Neuronal stem cell (in vitro differentiated cells): ENCODE data around the gene EEF1G.
A peak's percentile ranks its signal among the peaks of the same experiment; 100 is the strongest.

ENCODE experiments used
- DNase-seq: peaks from one replicate; pipeline ENCODE4 v3.0.0-alpha.2; 2013; ENCODE audit warnings: low spot score
- H2AFZ ChIP-seq: one replicate; pipeline ENCODE4 v1.6.1; 2013; ENCODE audit warnings: mild to moderate bottlenecking, low read length, inconsistent platforms
- H2AK5ac ChIP-seq: 2 replicates; pipeline ENCODE4 v1.6.1; 2013; ENCODE audit warnings: low read depth, mild to moderate bottlenecking, inconsistent platforms, low read length, moderate library complexity, mixed read lengths
- H2BK120ac ChIP-seq: 2 replicates; pipeline ENCODE4 v1.6.1; 2013; ENCODE audit warnings: low read depth, mild to moderate bottlenecking, inconsistent platforms, low read length, moderate library complexity, mixed read lengths
- H2BK12ac ChIP-seq: one replicate; pipeline ENCODE4 v1.6.1; 2013; ENCODE audit warnings: low read length, inconsistent platforms
- H2BK15ac ChIP-seq: 2 replicates; pipeline ENCODE4 v1.6.1; 2013; ENCODE audit warnings: mild to moderate bottlenecking, low read length, inconsistent platforms, mixed read lengths
- H2BK5ac ChIP-seq: one replicate; pipeline ENCODE4 v1.6.1; 2013; ENCODE audit warnings: inconsistent platforms, mild to moderate bottlenecking, low read length, moderate library complexity
- H3K14ac ChIP-seq: one replicate; pipeline ENCODE4 v1.6.1; 2013; ENCODE audit warnings: low read length, inconsistent platforms
- H3K18ac ChIP-seq: 2 replicates; pipeline ENCODE4 v1.6.1; 2013; ENCODE audit warnings: low read length, inconsistent platforms
- H3K23ac ChIP-seq: 2 replicates; pipeline ENCODE4 v1.6.1; 2013; ENCODE audit warnings: low read depth, mild to moderate bottlenecking, mixed read lengths, low read length, inconsistent platforms; ENCODE audit not compliant: poor library complexity
- H3K27ac ChIP-seq: replicated peaks from 3 replicates; pipeline ENCODE4 v1.5.1; 2013; ENCODE audit warnings: low read length, inconsistent platforms
- H3K27me3 ChIP-seq, 3 experiments: 2 replicates each; pipeline ENCODE4 v1.6.1; 2013; ENCODE audit warnings: low read length in 3 of 3, mild to moderate bottlenecking in 2 of 3, inconsistent platforms in 1 of 3, low read depth in 1 of 3, mixed read lengths in 1 of 3, moderate library complexity in 1 of 3; ENCODE audit not compliant: control insufficient read depth in 3 of 3, insufficient read depth in 3 of 3
- H3K36me3 ChIP-seq, 2 donors: replicated peaks in 1 of 2; 2 replicates each; pipeline ENCODE4 v1.6.1; 2013; ENCODE audit warnings: low read length in 2 of 2; ENCODE audit not compliant: control insufficient read depth in 2 of 2, insufficient read depth in 2 of 2
- H3K4ac ChIP-seq: 2 replicates; pipeline ENCODE4 v1.6.1; 2013; ENCODE audit warnings: inconsistent platforms, mild to moderate bottlenecking, low read length, moderate library complexity
- H3K4me1 ChIP-seq, 2 donors: 1 replicate in 1 of 2; 2 replicates in 1 of 2; pipeline ENCODE4 v1.6.1; 2013; ENCODE audit warnings: low read length in 2 of 2, low read depth in 1 of 2; ENCODE audit not compliant: control insufficient read depth in 2 of 2, insufficient read depth in 1 of 2
- H3K4me2 ChIP-seq: one replicate; pipeline ENCODE4 v1.6.1; 2013; ENCODE audit warnings: mild to moderate bottlenecking, low read length, inconsistent platforms; ENCODE audit not compliant: insufficient read depth, poor library complexity, severe bottlenecking
- H3K4me3 ChIP-seq, 2 donors: 2 replicates each; pipeline ENCODE4 v1.5.1; 2013; ENCODE audit warnings: low read length in 2 of 2, mild to moderate bottlenecking in 2 of 2, inconsistent platforms in 1 of 2, moderate library complexity in 1 of 2
- H3K79me1 ChIP-seq: one replicate; pipeline ENCODE4 v1.6.1; 2013; ENCODE audit warnings: low read depth, mild to moderate bottlenecking, inconsistent platforms, low read length, moderate library complexity
- H3K9ac ChIP-seq: one replicate; pipeline ENCODE4 v1.6.1; 2013; ENCODE audit warnings: mild to moderate bottlenecking, low read depth, low read length, inconsistent platforms; ENCODE audit not compliant: poor library complexity
- H3K9me3 ChIP-seq, 2 donors: replicated peaks in 1 of 2; 2 replicates each; pipeline versions ENCODE3 to v1.6.1; 2013; ENCODE audit warnings: low read length in 2 of 2, mild to moderate bottlenecking in 2 of 2, inconsistent platforms in 1 of 2, low read depth in 1 of 2, mixed read lengths in 1 of 2, moderate library complexity in 1 of 2; ENCODE audit not compliant: control insufficient read depth in 2 of 2, insufficient read depth in 1 of 2
- H4K8ac ChIP-seq: one replicate; pipeline ENCODE4 v1.6.1; 2013; ENCODE audit warnings: low read depth, mild to moderate bottlenecking, inconsistent platforms, low read length, moderate library complexity
- H4K91ac ChIP-seq: one replicate; pipeline ENCODE4 v1.6.1; 2013; ENCODE audit warnings: low read length, low read depth, mild to moderate bottlenecking, inconsistent platforms; ENCODE audit not compliant: poor library complexity
- WGBS, 2 donors: extraction: QIAGEN DNeasy Blood & Tissue Kit; methylation state at CpG; one replicate each; pipeline ENCODE4 v1.1.7; 2013; ENCODE audit warnings: missing lambda C conversion rate in 2 of 2, mixed read lengths in 1 of 2; ENCODE audit not compliant: insufficient read length in 2 of 2, insufficient replicate concordance in 1 of 2; ENCODE audit errors: extremely low coverage in 2 of 2; 5-methylcytosine and 5-hydroxymethylcytosine counted together

Gene EEF1G

GRCh38 chr11:62544581-62545436 is 28.9 kb downstream of the EEF1G start:
- peaks cover 35 to 45% of the 10 kb centered on the region in 2 donors for H3K4me1 ChIP-seq
- no peaks in the 10 kb centered on the region for H3K9me3 ChIP-seq
- no peaks in the 10 kb centered on the region for H3K36me3 ChIP-seq
- H3K27ac ChIP-seq, result no peak overlapping the region
- H4K91ac ChIP-seq, result no peak overlapping the region
- H2AFZ ChIP-seq, result peak overlapping the region; percentile 83
- H3K79me1 ChIP-seq, result peaks cover 5% of the 10 kb centered on the region
- H4K8ac ChIP-seq, result no peak overlapping the region
- H3K18ac ChIP-seq, result peak overlapping the region; percentile 97
- peaks cover 21 to 69% (median 47%) of the 10 kb centered on the region in 3 experiments for H3K27me3 ChIP-seq
- no peak overlapping the region for H3K4ac ChIP-seq
- peak overlapping the region; percentile 90 for H3K14ac ChIP-seq
- H2BK5ac ChIP-seq, result peak overlapping the region; percentile 57
- H2BK12ac ChIP-seq, result peak overlapping the region; percentile 88
- peak overlapping the region; percentile 53 for H2AK5ac ChIP-seq
- DNase-seq, result no peak
- no CpG with 5 or more reads among the region's 32 CpGs for WGBS, 2 donors
- H3K23ac ChIP-seq, result peak overlapping the region; percentile 98
- H2BK15ac ChIP-seq, result peak overlapping the region; percentile 99
- peak overlapping the region; percentile 53 for H2BK120ac ChIP-seq
- H3K4me3 ChIP-seq, result peak overlapping the region; percentile 45 to 96
- peak overlapping the region; percentile 97 for H3K4me2 ChIP-seq
- H3K9ac ChIP-seq, result peak overlapping the region; percentile 88

- H3K4me3 ChIP-seq, result no peak overlapping the region
- no peak overlapping the region for H4K8ac ChIP-seq
- peak overlapping the region; percentile 48 for H2BK5ac ChIP-seq
- no peaks in the 10 kb centered on the region for H3K36me3 ChIP-seq
- no peak for DNase-seq
- peak overlapping the region; percentile 99 for H2BK15ac ChIP-seq
- H3K14ac ChIP-seq, result no peak overlapping the region
- H3K4me2 ChIP-seq, result no peak overlapping the region
- H3K23ac ChIP-seq, result no peak overlapping the region
- H2BK12ac ChIP-seq, result peak overlapping the region; percentile 88
- H2BK120ac ChIP-seq, result no peak overlapping the region
- peaks cover 5% of the 10 kb centered on the region for H3K79me1 ChIP-seq
- no peak overlapping the region for H3K4ac ChIP-seq
- H3K4me1 ChIP-seq, result peaks cover 42 to 49% of the 10 kb centered on the region in 2 donors
- H3K27me3 ChIP-seq, result peaks cover 21 to 66% (median 47%) of the 10 kb centered on the region in 3 experiments
- no peak overlapping the region for H4K91ac ChIP-seq
- H3K9ac ChIP-seq, result no peak overlapping the region
- no CpG with 5 or more reads among the region's 22 CpGs for WGBS, 2 donors
- H2AFZ ChIP-seq, result no peak overlapping the region
- H3K18ac ChIP-seq, result peak overlapping the region; percentile 97
- H2AK5ac ChIP-seq, result peak overlapping the region; percentile 53
- no peak overlapping the region for H3K27ac ChIP-seq
- no peaks in the 10 kb centered on the region for H3K9me3 ChIP-seq
Observed at GRCh38 chr11:62543680-62544444, 29.8 kb downstream of the EEF1G start.

DNA sequence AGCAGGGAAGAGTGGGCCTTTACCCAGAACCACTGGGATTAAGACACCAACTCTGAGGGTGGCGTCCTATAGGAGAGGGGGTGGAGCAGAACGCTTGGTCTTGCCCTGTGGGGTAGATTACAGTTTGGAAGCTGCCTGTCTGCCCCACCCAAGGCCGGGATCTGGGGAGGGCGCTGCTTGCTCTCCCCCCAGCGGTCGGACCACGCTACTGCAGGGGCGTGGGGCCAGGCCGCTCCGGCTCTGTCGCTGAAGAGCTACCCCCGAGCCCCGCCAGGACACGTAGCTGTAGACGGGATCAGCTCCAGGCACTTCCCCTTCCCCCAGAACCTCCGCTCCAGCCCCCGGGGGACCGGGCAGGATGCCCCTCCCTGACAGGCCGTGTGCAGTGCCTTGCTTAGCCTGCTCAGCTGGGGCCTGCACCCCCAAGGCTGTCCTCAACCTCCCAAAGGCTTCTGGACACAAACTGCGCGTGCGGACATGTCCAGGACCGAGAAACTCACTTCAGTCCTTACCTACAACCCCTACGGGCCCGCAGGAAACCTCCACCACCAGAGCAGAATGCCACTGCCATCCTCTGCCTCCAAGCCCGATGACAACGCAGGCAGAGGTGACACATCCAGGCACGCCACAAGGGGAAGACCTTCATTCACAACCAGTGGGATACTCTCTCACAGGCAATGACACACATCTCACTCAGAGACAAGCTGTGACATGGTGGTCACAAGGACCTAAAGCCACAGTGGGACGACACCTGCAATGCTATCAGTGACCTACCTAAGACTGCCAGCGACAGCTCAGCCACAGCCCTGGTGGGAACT is 30.7 kb downstream of the EEF1G start:
- H2BK120ac ChIP-seq, result peak overlapping the region; percentile 2
- H3K36me3 ChIP-seq, result no peaks in the 10 kb centered on the region
- WGBS, 2 donors, result no CpG with 5 or more reads among the region's 30 CpGs
- H3K9ac ChIP-seq, result peak overlapping the region; percentile 73
- H3K4me2 ChIP-seq, result peak overlapping the region; percentile 56
- peaks cover 5% of the 10 kb centered on the region for H3K79me1 ChIP-seq
- peaks cover 21 to 57% (median 46%) of the 10 kb centered on the region in 3 experiments for H3K27me3 ChIP-seq
- peak overlapping the region; percentile 87 for H2AFZ ChIP-seq
- peak overlapping the region; percentile 87 for H3K18ac ChIP-seq
- H3K23ac ChIP-seq, result peak overlapping the region; percentile 6
- peak overlapping the region; percentile 59 for H2AK5ac ChIP-seq
- H4K91ac ChIP-seq, result no peak overlapping the region
- peak overlapping the region; percentile 87 for H3K14ac ChIP-seq
- no peak overlapping the region for H3K27ac ChIP-seq
- H3K4me1 ChIP-seq, result peaks cover 39 to 50% of the 10 kb centered on the region in 2 donors
- peak; percentile 76 for DNase-seq
- H2BK12ac ChIP-seq, result peak overlapping the region; percentile 85
- H3K4ac ChIP-seq, result no peak overlapping the region
- H3K9me3 ChIP-seq, result no peaks in the 10 kb centered on the region
- peak overlapping the region in 1 of 2 donors; percentile 68 for H3K4me3 ChIP-seq
- peak overlapping the region; percentile 26 for H2BK15ac ChIP-seq
- H2BK5ac ChIP-seq, result no peak overlapping the region
- H4K8ac ChIP-seq, result no peak overlapping the region
